Motor neuron (in vitro differentiated cells): ENCODE data around the gene PLA2G4A. TPM values are rescaled to one million over a fixed set of nuclear protein-coding genes. Genes with fewer than 3 reads are reported as not detected.

Source experiments
- ATAC-seq, 8 experiments: fragments of 200-7000 bp; cut with Tn5 transposase; replicated peaks in 6 of 8; 2 replicates each; pipeline ENCODE4 v1.8.0; 2021; ENCODE audit warnings: mild to moderate bottlenecking in 8 of 8, moderate library complexity in 8 of 8
- H3K27ac ChIP-seq, 2 donors: fragments of 250-450 bp; sonication (Bioruptor Pico); 2 replicates each; pipeline ENCODE4 v1.9.0; 2021; ENCODE audit warnings: antibody characterized with exemption in 2 of 2, mild to moderate bottlenecking in 2 of 2, moderate library complexity in 1 of 2
- H3K4me1 ChIP-seq, 2 donors: fragments of 250-450 bp; sonication (Bioruptor Pico); replicated peaks in 1 of 2; 2 replicates each; pipeline ENCODE4 v1.6.1; 2021; ENCODE audit warnings: antibody characterized with exemption in 2 of 2, mild to moderate bottlenecking in 2 of 2, moderate library complexity in 1 of 2
- H3K4me3 ChIP-seq, 5 donors: fragments of 250-450 bp; sonication (Bioruptor Pico); 2 replicates each; pipeline ENCODE4 v1.9.0; 2021; ENCODE audit warnings: antibody characterized with exemption in 5 of 5, mild to moderate bottlenecking in 5 of 5, moderate library complexity in 4 of 5
- WGBS, 10 experiments: fragments of 450-650 bp; shearing (Covaris generic); methylation state at CpG; one replicate each; pipeline ENCODE4 v1.0.0; 2022; 5-methylcytosine and 5-hydroxymethylcytosine counted together
- in situ Hi-C, 9 experiments: fragments of 400-800 bp; cut with MboI; loops; one replicate each; pipeline ENCODE4 v1.15.0; 2021; ENCODE audit warnings: low sequenced_read_pairs in 9 of 9, low pct_unique_long_range_greater_than_20kb in 2 of 9; ENCODE audit not compliant: unreplicated experiment in 9 of 9
- total RNA-seq, 8 experiments: library from RNA; unstranded; fragments of 300-600 nt; gene quantifications; 2 replicates each; pipeline versions ENCODE4 v1.2.3 to v1.2.4, GENCODE V29; 2022

PLA2G4A gene
- total RNA-seq, 8 experiments from 2014 or later: 2.9 to 74.0 (median 5.9) TPM

DNA sequence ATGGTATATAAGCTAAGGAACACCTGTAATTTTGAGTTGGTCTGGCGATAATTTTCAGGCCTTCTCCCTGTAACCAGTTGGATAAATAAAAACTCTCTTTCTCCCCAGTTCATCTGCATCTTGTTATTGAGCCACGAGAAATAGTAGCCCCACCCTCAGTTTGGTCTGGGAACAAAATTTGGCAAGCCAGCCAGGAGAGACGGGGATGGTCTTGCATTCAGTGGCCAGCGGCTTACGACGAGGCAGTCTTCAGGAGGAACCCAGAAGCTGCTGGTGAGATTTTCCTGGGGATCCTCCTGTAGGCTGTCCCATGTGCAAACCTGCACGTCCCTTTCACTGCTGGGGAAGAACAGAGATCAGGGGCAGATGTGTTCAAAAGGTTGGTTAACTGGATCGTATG, 174.6 kb downstream of the PLA2G4A start:
- peak in 1 of 8 experiments; percentile 30 for ATAC-seq
- in situ Hi-C loops: no loop called here
- no peak overlapping the region for H3K27ac ChIP-seq
- 78 to 93% (median 84%) methylated on average over 2 to 8 of the region's 8 CpGs; no CpG with 5 or more reads in 3 of the 10 experiments for WGBS, 10 experiments
- H3K4me3 ChIP-seq: no peak overlapping the region
- H3K4me1 ChIP-seq: peaks cover 0 to 23% of the 10 kb centered on the region in 2 donors

DNA sequence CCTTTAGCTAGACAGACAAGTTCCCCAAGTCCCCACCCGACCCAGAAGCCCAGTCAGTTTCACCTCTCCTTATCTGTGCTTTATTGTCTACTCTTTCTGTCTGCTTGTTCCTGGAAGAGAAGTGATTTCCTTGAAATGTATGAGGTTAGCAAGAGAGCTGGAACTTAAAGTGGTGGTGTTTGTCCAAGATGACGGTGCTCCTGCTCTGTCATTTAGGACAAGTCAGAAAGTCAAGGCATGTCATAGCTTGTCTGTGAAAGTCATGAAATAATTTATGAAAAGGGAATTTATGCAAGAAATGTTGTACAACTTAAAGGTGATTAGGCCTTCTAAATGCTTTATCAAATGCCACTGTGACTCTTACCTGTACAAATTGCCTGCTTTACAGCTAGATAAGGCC, 178.1 kb downstream of the PLA2G4A start:
- ATAC-seq: no peak
- Histone ChIP-seq H3K4me1 (peaks cover 0 to 6% of the 10 kb centered on the region in 2 donors), H3K27ac (no peak overlapping the region), H3K4me3 (no peak overlapping the region)
- in situ Hi-C loops: no loop called here
- WGBS, 10 experiments: 40 to 100% (median 85%) methylated on average over 1 to 2 of the region's 2 CpGs; no CpG with 5 or more reads in 2 of the 10 experiments

DNA sequence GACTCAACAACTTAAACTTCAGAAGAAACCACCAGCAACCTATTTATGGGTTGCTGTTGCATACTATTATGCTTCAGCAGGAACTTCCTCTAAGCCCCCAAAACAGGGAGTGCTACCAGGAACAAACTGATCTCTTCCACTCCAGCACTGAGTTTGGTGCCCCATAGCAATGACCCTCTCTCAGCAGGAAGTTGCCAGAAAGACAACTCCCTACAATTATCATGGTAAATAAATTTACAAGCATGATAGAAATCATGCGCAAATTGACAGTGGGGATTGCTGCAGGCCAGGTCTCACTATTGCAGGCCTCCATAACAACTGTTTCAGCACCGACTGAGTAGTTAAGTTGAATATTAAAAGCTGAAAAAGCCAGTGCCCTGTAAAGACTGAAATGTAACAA, 180.6 kb downstream of the PLA2G4A start:
- ATAC-seq: peak in 3 of 8 experiments; percentile 89 to 95 (median 92)
- Histone ChIP-seq H3K4me1 (no peaks in the 10 kb centered on the region), H3K27ac (no peak overlapping the region), H3K4me3 (no peak overlapping the region)
- in situ Hi-C loops: no loop called here
- 0 to 83% (median 51%) methylated on average over 1 to 2 of the region's 2 CpGs; no CpG with 5 or more reads in 1 of the 10 experiments for WGBS, 10 experiments

DNA sequence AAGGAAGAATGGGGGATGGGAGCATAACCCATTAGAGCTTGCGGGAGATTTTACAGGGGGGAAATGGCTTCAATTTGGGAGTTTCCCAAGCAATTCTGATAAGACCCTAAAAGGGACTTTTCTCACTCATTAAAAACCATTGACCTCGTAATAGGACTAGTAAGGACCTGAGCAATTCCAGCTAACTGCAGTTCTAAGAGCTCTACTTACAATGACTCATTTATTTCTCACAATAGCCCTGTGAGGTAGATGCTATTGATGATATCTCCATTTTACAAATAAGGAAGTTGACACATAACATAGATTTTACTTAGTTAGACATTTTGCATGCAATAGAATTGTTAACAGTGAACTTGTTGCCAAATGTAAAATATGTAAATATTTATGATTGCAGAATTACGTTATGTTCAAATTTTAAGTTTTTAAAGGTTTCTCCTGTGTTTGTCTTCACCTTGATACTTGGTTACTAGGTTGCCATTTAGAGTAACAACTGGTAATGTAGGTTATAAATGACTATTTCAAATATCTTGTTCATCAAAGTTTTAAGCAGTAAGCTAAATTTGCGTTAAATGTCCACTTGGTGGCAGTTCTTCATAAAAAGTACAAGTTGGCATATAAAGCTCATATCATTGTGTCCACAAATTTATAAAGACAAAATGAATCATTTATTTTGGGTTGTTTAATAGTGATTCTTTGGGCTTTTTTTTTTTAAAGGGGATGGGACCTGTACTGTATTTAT, 182.0 kb downstream of the PLA2G4A start:
- in situ Hi-C loops: no loop called here
- H3K27ac ChIP-seq: no peak overlapping the region
- ATAC-seq: no peak
- no peak overlapping the region for H3K4me3 ChIP-seq
- H3K4me1 ChIP-seq: no peaks in the 10 kb centered on the region
- WGBS, 10 experiments: 63 to 94% (median 85%) methylated on average over 3 to 4 of the region's 4 CpGs

DNA sequence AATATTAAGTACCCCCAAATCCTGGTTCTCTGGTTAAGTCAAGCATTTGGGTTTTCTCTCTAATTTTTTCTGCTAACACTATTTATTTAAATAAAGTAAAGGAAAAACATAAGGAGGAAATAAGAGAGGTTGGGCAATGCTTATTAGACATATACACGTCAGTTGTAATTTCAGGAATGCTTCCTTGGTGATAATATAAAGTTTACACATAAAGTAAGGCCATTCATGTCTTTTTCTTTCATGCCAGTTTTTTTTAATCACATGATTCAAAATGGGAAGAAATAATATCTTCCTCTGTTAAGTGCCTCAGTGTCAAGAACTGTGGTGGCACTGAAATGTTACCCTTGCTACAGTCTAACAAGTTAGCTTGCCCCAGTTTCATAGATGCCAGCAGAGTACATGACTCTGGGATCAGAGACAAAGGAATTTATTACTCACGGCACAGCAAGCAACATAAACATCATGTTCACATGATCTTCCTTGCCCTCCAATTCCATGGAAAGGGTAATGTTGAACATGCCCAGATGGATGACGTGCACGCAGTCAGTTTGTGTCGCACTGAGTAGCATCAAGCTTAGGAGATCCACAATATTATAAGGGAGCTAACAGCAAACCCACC, 184.9 kb downstream of the PLA2G4A start:
- ATAC-seq: no peak
- in situ Hi-C loops: no loop called here
- WGBS, 10 experiments: 84 to 100% (median 90%) methylated on average over 1 to 5 of the region's 5 CpGs; no CpG with 5 or more reads in 1 of the 10 experiments
- Histone ChIP-seq H3K27ac (no peak overlapping the region), H3K4me3 (no peak overlapping the region), H3K4me1 (no peaks in the 10 kb centered on the region)

DNA sequence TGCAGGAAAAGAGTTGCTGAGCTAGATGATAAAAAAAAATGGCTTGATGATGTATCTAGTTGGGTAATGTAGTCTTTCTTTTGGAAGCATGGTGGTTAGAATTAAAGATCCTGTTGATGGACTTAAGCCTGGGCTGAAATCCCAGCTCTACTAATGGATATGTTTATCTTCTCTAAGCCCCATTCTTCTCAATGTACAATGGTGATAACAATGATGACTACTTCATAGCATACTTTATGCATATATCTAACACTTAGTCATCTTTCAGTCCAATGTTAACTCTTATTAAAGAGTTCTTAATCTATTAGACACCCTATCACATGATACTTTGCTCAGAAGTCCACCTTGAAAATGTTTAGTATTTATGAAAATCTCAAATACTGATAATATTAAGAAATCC, 189.5 kb downstream of the PLA2G4A start:
- H3K4me1 ChIP-seq: no peaks in the 10 kb centered on the region
- in situ Hi-C loops: no loop called here
- H3K27ac ChIP-seq: no peak overlapping the region
- no peak overlapping the region for H3K4me3 ChIP-seq
- peak in 2 of 8 experiments; percentile 30 to 64 for ATAC-seq

DNA sequence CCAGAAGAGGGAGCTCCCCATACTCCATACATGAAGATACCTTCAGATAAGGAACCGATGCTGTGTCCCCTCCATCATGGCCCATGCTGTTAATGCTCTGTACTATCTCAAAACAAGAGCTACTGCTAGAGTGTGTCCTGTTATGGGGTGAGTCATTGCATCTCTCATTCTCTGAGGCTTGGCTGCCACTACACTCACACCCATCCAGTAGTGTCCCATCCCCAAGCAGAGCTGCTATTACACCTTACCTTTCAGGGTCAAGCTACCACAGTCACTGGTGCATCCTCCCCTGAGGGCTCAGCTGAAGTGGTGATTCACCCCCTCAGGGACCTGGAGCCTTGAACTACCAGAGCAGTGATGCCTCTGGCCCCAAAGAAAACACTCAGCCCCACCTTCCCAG, 198.5 kb downstream of the PLA2G4A start:
- ATAC-seq: peak in 2 of 8 experiments; percentile 58 to 69
- in situ Hi-C loops: no loop called here
- Histone ChIP-seq H3K4me3 (no peak overlapping the region), H3K4me1 (no peaks in the 10 kb centered on the region), H3K27ac (no peak overlapping the region)
- WGBS, 10 experiments: 89 to 100% (median 100%) methylated on average over 1 of the region's 1 CpG; no CpG with 5 or more reads in 7 of the 10 experiments

DNA sequence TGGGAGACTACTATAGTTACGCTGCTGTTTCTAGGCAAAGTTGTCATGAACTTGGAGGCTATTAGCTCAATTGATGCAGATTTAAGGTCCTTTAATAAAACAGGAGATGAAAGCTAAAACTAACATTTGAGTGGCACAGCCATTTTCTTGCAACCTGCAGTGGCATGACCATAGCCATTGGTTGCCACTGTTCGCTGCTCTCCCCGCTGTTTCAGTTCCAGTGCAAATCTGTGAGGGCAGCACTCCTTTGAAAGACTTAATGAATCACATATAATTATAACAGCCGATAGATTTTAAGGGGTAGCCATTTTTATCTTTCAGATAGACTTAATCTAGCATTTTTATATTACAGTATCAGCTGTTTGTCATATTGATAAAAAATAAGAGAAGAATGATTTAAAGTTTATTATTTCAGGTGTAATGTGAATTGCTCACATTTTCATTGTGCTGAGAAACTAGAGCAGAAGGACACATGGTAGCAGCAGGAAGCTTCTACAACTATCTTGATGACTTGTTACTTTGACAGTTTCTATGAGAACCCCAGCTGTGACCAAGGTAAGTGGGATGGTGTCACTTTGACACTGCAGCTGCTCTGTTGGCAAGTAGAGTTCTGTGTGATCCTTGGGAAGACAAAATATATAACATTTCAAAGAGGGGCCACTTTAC, 203.7 kb downstream of the PLA2G4A start:
- in situ Hi-C loops: no loop called here

DNA sequence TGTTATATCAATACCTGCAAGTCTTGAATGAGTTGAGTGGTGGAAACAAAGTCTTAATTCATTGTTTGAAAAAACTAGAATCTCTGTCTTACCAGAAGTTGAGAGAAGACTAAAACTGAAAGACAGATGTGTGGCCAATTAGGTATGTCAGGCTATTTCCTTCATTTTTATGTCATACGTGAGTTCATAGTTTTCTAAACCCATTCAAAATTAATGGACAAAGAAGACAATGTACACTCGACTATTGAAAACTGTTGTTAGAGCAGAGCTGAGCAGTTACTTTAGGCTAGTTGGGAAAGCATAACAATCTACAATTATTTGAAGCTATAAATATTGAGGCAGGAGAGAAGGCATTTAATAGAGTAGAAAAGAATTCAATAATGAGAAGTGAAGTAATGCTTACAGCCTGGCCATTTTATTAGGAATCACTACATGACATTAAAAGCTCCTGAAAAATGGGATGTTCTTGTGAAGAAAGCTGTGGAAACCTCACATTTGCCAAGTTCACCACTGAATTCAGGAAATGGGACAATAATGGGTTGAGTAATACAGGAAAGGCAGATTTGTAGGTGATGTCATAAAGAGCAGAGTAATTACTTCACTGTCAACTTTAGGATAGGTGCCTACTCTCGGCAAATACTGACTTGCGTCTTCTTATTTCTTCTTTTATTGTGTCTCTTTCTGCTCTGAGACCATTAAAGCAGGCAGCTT, 204.4 kb downstream of the PLA2G4A start:
- in situ Hi-C loops: no loop called here
- Histone ChIP-seq H3K4me3 (no peak overlapping the region), H3K4me1 (no peaks in the 10 kb centered on the region), H3K27ac (no peak overlapping the region)
- peak in 3 of 8 experiments; percentile 24 to 28 (median 26) for ATAC-seq
- 29 to 100% (median 82%) methylated on average over 1 to 4 of the region's 4 CpGs for whole genome bisulfite sequencing, 10 experiments

More for the DNA sequence above, 203.7 kb downstream of the PLA2G4A start:
- WGBS, 10 experiments: 64 to 100% (median 96%) methylated on average over 1 to 4 of the region's 4 CpGs
- no peak for ATAC-seq
- Histone ChIP-seq H3K27ac (no peak overlapping the region), H3K4me1 (no peaks in the 10 kb centered on the region), H3K4me3 (no peak overlapping the region)

DNA sequence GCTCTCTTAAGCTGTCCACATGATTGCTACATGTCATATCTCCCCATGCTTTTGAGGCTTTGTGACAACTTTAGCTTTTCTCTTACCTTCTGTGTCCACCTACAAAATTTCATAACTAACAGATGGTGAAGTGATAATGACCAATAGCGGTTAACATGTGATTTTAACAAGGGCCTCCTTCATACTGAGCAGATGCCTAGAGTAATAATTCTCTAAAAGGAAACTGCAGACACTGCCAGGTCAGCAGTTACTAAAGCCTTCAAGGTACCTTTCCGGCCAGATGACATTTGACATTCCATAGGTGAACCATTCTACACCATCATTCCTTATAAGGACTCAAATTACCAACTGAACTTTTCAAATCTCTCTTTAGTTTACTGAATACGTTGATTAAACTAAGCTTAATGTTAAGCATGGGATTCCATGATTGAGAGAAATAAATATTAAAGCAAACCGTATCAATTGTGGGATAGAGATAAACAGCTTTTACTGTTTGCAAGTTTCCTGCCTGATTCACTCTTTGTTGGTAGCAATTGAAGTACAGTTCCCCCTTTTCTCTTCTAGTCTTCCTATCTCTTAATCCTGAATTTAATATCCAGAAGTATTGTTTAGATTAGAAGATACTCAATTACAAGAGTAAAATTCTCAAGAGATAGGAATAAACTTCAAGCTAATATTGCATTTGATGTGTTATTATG, 205.1 kb downstream of the PLA2G4A start:
- in situ Hi-C loops: no loop called here
- Histone ChIP-seq H3K4me3 (no peak overlapping the region), H3K4me1 (no peaks in the 10 kb centered on the region), H3K27ac (no peak overlapping the region)
- no peak for ATAC-seq
- 29 to 100% (median 77%) methylated on average over 1 to 4 of the region's 4 CpGs; no CpG with 5 or more reads in 1 of the 10 experiments for WGBS, 10 experiments

DNA sequence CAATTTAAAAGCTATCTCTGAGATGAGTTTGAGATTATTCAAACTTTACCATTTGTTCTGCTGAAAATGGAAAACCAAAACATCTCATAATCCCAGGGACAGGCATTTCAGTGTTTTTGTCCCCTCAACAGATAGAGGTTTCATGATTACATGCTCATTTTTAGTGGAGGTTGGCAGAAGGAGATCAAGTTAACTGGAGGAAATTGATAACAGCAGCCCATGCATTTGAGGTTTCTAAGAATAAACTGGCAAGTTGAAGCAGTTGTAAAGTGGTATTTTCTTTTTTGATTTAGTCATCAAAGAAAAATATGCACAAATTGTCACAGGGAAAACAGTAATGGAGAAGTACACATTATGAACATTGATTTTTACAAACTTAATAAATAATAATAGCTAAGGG, 205.8 kb downstream of the PLA2G4A start:
- in situ Hi-C loops: no loop called here
- H3K27ac ChIP-seq: no peak overlapping the region
- no peaks in the 10 kb centered on the region for H3K4me1 ChIP-seq
- ATAC-seq: no peak
- no peak overlapping the region for H3K4me3 ChIP-seq

DNA sequence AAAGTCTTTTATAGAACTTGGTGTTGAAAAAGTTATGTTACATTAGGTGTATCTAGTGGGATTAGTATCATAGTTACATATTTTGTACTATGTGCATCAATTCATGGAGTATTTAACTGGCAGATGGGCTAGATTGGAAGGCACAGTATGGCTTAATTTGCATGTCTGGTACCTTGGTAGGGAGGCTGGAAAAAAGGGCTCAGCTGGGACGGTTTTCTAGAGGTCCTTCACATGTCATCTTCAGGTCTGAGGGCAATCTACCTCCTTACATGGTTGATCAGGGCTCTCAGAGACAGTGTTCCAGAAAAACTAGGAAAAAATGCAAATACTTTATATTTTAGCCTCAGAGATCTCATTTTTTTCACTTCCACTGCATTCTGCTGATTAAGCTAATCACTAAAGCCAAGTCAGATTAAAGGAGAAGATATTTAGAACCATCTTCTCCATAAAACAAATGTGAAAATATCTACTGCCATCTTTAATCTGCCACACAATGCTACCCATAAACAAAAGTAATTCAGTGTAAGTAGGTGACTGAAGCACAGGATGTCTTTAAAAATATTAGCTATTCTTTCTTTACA, 209.3 kb downstream of the PLA2G4A start:
- Histone ChIP-seq H3K4me3 (no peak overlapping the region), H3K27ac (no peak overlapping the region), H3K4me1 (no peaks in the 10 kb centered on the region)
- in situ Hi-C loops: no loop called here
- no peak for ATAC-seq
- 0 to 83% (median 57%) methylated on average over 1 of the region's 1 CpG; no CpG with 5 or more reads in 3 of the 10 experiments for WGBS, 10 experiments
